Right ventricle myocardium superior (tissue), 1 donor: ENCODE data around the gene ZNF799. TPM values are rescaled to one million over a fixed set of nuclear protein-coding genes. Genes with fewer than 3 reads are reported as not detected.
"Not testable (repeated sequence)": the region's sequence is repeated elsewhere in the genome, so short reads cannot be mapped to it uniquely, and the experiment has no call there.

Source experiments
- ATAC-seq: fragments of 200-7000 bp; cut with Tn5 transposase; one replicate; pipeline ENCODE4 v1.9.1; 2020; ENCODE audit warnings: mild to moderate bottlenecking; ENCODE audit not compliant: poor library complexity
- DNase-seq: peaks from one replicate; pipeline ENCODE4 v3.0.0-alpha.2; 2020
- intact Hi-C: fragments of 100-400 bp; cut with DNase I; formaldehyde crosslinking; loops from one replicate; pipeline ENCODE4 v1.11.2; 2022
- total RNA-seq: library from RNA; stranded (reverse); fragmentation: NEBNext Ultra II Directional; extraction: Animal tissue kit (Norgen Biotek cat#: 25700); gene quantifications from one replicate; pipeline ENCODE4 v1.2.1, GENCODE V29; 2021
- donor health status: DM: no; HTN: yes; CAD: no; lungs with severe emphysema.

ZNF799 gene
- total RNA-seq, 1 donor from 2014 or later: 2.3 TPM

- DNase-seq (peak; percentile 97), ATAC-seq (peak; percentile 99)
- intact Hi-C loops: loop anchor here (10.0 kb wide), 1 partner anchor 71 kb away; the partner anchor contains the start of gene ZNF44
These were observed 35.6 kb downstream of the ZNF799 start, which contains the start of gene ZNF442 for GRCh38 chr19:12365236-12366162. Gene ZNF442, minus strand, starts transcription at chr19:12365683. Its CDS starts 2,052 bp downstream, at chr19:12363631.

GRCh38 chr19:12364391-12365235, 36.5 kb downstream of the ZNF799 start:
- DNase-seq (peak; percentile 51), ATAC-seq (peak; percentile 3)
- intact Hi-C loops: loop anchor here (10.0 kb wide), 1 partner anchor 70 kb away; the partner anchor contains the start of gene ZNF44

GRCh38 chr19:12362236-12362635, 38.8 kb downstream of the ZNF799 start:
- not testable (repeated sequence) for ATAC-seq, DNase-seq
- intact Hi-C loops: loop anchor here (10.0 kb wide), 1 partner anchor 67 kb away; the partner anchor contains the start of gene ZNF44

DNA sequence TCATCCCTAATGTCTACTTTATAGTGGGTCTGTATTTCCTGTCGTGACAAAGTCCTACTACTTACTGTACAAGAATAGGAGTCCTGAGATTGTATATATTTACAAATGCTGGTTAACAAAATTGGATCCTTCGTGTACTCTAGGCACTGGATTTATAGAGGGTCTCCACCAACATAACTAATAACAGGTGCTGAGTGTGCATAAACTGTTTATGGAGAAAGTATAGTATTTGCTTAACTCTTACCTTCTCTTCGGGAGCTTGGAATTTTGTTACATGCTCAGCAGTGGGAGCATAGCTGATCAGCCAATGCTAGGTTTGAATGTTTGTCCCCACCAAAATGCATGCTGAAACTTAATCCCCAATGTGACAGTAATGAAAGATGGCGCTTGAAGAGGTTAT, 47.7 kb downstream of the ZNF799 start:
- no peak for DNase-seq
- intact Hi-C loops: no loop called here
- no peak for ATAC-seq

DNA sequence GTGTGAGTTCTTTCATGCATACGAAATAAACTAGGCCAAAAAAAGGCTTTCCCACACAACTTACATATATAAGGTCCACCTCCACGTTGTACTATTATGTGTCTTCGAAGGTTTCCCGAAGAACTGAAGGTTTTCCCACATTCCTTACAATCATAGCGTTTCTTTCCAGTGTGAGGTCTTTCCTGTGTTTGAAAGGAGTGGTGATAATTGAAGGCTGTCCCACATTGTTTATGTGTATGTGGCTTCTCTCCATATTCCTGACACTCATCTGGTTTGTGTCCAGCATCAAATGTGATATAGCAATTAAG, 50.2 kb downstream of the ZNF799 start:
- intact Hi-C loops: no loop called here
- DNase-seq: no peak
- ATAC-seq: no peak

DNA sequence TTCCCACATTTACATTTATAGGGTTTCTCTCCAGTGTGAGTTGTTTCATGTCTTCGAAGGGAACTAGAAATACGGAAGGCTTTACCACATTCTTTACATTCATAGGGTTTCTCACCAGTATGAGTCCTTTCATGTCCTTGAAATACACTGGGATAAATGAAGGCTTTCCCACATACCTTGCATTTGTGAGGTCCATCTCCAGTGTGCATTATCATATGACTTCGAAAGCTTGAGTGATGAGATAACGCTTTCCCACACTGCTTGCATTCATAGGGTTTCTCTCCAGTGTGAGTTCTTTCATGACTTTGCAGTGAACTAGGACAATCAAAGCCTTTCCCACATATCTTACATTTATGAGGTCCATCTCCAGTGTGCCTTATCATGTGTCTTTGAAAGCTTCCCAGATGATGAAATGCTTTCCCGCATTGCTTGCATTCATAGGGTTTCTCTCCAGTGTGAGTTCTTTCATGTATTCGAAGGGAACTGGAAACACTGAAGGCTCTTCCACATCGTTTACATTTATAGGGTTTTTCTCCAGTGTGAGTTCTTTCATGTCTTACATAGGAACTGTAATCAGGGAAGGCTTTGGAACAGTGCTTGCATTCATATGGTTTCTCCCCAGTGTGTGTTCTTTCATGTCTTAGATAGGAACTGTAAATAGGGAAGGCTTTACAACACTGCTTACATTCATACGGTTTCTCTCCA, 50.7 kb downstream of the ZNF799 start:
- DNase-seq (no peak), ATAC-seq (no peak)
- intact Hi-C loops: no loop called here

DNA sequence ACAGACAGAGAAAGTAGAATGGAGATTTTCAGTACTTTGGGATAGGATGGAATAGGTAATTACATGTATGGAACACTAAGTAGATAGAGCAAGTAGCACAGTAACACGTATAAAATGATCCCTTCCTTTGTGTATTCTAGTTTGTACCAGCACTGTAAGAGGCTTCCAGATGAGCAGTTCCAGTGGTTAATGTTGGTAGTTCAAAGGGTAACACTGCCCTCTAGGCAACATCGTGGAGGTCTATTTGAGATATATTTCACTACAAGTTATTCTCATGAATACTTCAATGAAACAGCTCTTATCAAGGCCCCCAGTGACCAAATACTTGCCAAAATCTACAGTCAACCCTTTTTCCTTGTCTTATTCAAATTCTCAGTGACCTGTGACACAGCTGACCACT, 54.2 kb downstream of the ZNF799 start:
- no peak for DNase-seq
- intact Hi-C loops: no loop called here
- ATAC-seq: no peak

DNA sequence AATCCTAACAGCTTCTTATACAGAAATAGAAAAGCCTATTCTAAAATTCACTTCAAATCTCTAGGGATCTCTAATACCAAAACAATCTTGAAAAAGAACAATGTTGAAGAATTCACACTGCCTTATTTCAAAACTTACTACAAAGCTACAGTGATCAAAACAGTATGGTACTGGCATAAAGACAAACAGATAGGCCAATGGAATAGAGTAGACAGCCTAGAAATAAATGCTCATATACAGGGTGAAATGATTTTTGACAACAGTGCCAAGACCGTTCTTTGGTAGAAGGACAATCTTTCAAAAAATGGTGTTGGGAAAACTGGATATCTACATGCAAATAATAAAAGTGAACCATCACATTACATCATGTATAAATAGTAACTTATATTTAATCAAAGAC, 55.9 kb downstream of the ZNF799 start:
- ATAC-seq: no peak
- intact Hi-C loops: no loop called here
- DNase-seq: no peak

Other genes with a start within 250 kb of the ZNF799 start
- gene ZNF625, start 244.5 kb downstream of the ZNF799 start, total RNA-seq: 3.2 TPM
- 4.2 TPM for gene ZNF136, start 238.2 kb downstream of the ZNF799 start, total RNA-seq
- 8.6 TPM for gene ZNF44, start 106.4 kb downstream of the ZNF799 start, total RNA-seq
- gene ZNF563, start 67.6 kb downstream of the ZNF799 start, total RNA-seq: 4.2 TPM
- gene ZNF442, start 35.6 kb downstream of the ZNF799 start, total RNA-seq: 2.3 TPM
- 1.6 TPM for gene ZNF443, start 39.8 kb upstream of the ZNF799 start, total RNA-seq
- 1.4 TPM for gene ZNF709, start 83.5 kb upstream of the ZNF799 start, total RNA-seq
- 9.9 TPM for gene ZNF564, start 150.2 kb upstream of the ZNF799 start, total RNA-seq
- 3.9 TPM for gene ZNF490, start 209.5 kb upstream of the ZNF799 start, total RNA-seq
- 14.5 TPM for gene ZNF791, start 209.6 kb upstream of the ZNF799 start, total RNA-seq